ENCODE results near the gene ARHGAP1. TPM values are rescaled to one million over a fixed set of nuclear protein-coding genes. Genes with fewer than 3 reads are reported as not detected.

ARHGAP1 gene
- total and polyA plus RNA-seq, 2 of the 13 experiments (the other 11 are each of a cell fraction or from before 2014, with no cell fraction given) = 18.6 to 30.3 TPM

DNA sequence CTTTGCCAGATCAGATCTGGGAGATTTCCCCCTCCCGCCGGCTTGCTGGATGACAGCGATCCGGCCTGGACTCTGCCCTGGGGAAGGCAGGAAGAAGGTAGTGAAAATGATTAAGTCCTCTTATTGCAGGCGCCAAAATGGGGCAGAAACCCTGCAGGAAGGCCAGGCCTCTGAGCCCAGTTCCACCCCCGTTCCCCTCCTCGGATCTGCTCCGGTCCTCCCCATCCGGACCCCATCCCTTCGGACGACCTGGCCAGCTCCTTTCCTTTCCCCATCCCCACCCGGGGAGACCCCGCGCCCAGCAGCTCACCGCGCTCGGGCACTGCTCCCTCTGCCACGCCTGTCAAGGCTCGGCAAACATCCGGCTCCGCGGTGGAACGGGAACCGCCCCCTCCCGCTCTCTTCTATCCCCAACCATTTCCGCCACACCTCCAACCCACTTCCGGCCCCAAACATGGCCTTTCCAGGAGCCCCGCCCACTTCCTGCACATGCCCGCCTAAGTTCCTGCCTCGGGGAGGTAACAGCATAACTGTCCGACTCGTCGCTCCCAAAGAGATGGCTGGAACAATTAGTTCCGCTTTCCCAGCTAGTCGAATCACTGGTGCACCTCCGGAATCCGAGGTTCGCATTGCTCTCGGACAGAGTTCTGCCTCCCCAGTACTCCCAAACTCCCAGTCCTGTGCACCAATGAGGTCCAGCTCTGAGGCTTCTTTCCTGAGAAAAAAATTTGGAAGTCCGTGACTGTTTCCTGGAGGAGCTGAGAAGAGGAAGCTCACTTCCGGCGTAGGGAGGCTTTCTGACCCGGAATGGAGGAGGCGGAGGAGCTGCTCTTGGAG is at the start of gene ARHGAP1, which contains the start of gene ZNF408 (continued):
- TF ChIP-seq ZBTB7B (CRISPR knock-in tag; IDR thresholded peaks at IDR 0.05) (peak; percentile 59; the same call in 1 of the 2 replicates), JARID2 (CRISPR knock-in tag; IDR thresholded peaks at IDR 0.05; ENCODE audit: insufficient replicate concordance) (no peak), ZKSCAN5 (CRISPR knock-in tag; IDR thresholded peaks at IDR 0.05) (no peak), KDM4B (CRISPR knock-in tag; IDR thresholded peaks at IDR 0.05) (no peak; the same call in 1 of the 2 replicates), ONECUT2 (CRISPR knock-in tag; IDR thresholded peaks at IDR 0.05) (no peak; the same call in 1 of the 2 replicates), ZFP41 (CRISPR knock-in tag; IDR thresholded peaks at IDR 0.05; ENCODE audit: borderline replicate concordance) (peak; percentile 56; the same call in 1 of the 2 replicates), ZNF296 (CRISPR knock-in tag; conservative IDR thresholded peaks at IDR 0.05) (no peak), TSC22D2 (CRISPR knock-in tag; IDR thresholded peaks at IDR 0.05; ENCODE audit: borderline replicate concordance) (no peak), ZSCAN29 (CRISPR knock-in tag; conservative IDR thresholded peaks at IDR 0.05) (peak; percentile 4; the same call in 1 of the 2 replicates), MIXL1 (CRISPR knock-in tag; IDR thresholded peaks at IDR 0.05) (peak; percentile 52; the same call in 1 of the 2 replicates), ZNF350 (CRISPR knock-in tag; IDR thresholded peaks at IDR 0.05; ENCODE audit: borderline replicate concordance, low read depth) (peak; percentile 77; the same call in 1 of the 2 replicates)
- TF ChIP-seq, protein P1, sequence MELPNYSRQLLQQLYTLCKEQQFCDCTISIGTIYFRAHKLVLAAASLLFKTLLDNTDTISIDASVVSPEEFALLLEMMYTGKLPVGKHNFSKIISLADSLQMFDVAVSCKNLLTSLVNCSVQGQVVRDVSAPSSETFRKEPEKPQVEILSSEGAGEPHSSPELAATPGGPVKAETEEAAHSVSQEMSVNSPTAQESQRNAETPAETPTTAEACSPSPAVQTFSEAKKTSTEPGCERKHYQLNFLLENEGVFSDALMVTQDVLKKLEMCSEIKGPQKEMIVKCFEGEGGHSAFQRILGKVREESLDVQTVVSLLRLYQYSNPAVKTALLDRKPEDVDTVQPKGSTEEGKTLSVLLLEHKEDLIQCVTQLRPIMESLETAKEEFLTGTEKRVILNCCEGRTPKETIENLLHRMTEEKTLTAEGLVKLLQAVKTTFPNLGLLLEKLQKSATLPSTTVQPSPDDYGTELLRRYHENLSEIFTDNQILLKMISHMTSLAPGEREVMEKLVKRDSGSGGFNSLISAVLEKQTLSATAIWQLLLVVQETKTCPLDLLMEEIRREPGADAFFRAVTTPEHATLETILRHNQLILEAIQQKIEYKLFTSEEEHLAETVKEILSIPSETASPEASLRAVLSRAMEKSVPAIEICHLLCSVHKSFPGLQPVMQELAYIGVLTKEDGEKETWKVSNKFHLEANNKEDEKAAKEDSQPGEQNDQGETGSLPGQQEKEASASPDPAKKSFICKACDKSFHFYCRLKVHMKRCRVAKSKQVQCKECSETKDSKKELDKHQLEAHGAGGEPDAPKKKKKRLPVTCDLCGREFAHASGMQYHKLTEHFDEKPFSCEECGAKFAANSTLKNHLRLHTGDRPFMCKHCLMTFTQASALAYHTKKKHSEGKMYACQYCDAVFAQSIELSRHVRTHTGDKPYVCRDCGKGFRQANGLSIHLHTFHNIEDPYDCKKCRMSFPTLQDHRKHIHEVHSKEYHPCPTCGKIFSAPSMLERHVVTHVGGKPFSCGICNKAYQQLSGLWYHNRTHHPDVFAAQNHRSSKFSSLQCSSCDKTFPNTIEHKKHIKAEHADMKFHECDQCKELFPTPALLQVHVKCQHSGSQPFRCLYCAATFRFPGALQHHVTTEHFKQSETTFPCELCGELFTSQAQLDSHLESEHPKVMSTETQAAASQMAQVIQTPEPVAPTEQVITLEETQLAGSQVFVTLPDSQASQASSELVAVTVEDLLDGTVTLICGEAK (IDR thresholded peaks at IDR 0.05) = peak; percentile 97
- TF ChIP-seq, protein P1 (CRISPR knock-in tag; IDR thresholded peaks at IDR 0.05) = peak; percentile 42; the same call in 1 of the 2 replicates
- TF ChIP-seq, protein P2, sequence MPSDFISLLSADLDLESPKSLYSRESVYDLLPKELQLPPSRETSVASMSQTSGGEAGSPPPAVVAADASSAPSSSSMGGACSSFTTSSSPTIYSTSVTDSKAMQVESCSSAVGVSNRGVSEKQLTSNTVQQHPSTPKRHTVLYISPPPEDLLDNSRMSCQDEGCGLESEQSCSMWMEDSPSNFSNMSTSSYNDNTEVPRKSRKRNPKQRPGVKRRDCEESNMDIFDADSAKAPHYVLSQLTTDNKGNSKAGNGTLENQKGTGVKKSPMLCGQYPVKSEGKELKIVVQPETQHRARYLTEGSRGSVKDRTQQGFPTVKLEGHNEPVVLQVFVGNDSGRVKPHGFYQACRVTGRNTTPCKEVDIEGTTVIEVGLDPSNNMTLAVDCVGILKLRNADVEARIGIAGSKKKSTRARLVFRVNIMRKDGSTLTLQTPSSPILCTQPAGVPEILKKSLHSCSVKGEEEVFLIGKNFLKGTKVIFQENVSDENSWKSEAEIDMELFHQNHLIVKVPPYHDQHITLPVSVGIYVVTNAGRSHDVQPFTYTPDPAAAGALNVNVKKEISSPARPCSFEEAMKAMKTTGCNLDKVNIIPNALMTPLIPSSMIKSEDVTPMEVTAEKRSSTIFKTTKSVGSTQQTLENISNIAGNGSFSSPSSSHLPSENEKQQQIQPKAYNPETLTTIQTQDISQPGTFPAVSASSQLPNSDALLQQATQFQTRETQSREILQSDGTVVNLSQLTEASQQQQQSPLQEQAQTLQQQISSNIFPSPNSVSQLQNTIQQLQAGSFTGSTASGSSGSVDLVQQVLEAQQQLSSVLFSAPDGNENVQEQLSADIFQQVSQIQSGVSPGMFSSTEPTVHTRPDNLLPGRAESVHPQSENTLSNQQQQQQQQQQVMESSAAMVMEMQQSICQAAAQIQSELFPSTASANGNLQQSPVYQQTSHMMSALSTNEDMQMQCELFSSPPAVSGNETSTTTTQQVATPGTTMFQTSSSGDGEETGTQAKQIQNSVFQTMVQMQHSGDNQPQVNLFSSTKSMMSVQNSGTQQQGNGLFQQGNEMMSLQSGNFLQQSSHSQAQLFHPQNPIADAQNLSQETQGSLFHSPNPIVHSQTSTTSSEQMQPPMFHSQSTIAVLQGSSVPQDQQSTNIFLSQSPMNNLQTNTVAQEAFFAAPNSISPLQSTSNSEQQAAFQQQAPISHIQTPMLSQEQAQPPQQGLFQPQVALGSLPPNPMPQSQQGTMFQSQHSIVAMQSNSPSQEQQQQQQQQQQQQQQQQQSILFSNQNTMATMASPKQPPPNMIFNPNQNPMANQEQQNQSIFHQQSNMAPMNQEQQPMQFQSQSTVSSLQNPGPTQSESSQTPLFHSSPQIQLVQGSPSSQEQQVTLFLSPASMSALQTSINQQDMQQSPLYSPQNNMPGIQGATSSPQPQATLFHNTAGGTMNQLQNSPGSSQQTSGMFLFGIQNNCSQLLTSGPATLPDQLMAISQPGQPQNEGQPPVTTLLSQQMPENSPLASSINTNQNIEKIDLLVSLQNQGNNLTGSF (CRISPR knock-in tag; IDR thresholded peaks at IDR 0.05) = no peak

Data from HepG2 (cell line).